Posterior vena cava (tissue), 2 donors: ENCODE data around the gene ALPK3. TPM values are rescaled to one million over a fixed set of nuclear protein-coding genes. Genes with fewer than 3 reads are reported as not detected.

Source experiments
- DNase-seq: peaks from one replicate; pipeline ENCODE4 v3.0.0-alpha.2; 2020; ENCODE audit warnings: low spot score
- intact Hi-C, 2 donors: fragments of 100-400 bp; cut with DNase I; formaldehyde crosslinking; loops; one replicate each; pipeline versions ENCODE4 v1.14.1 to v1.14.2; 2022 to 2023
- total RNA-seq, 2 donors: library from RNA; stranded (reverse); fragmentation: NEBNext Ultra II Directional; extraction: Animal tissue kit (Norgen Biotek cat#: 25700); gene quantifications; one replicate each; pipeline ENCODE4 v1.2.1, GENCODE V29; 2021
- donor health status: DM: yes; HTN: yes; CAD: no.
- donor health status: DM: yes; HTN: yes; CAD: no.

Gene ALPK3
- total RNA-seq, 2 donors from 2014 or later, result 18.6 to 27.3 TPM

- intact Hi-C loops, result no loop called here
- DNase-seq, result no peak
Measured at GRCh38 chr15:84797212-84797611, 19.9 kb upstream of the ALPK3 start.

GRCh38 chr15:84797801-84798200, 19.4 kb upstream of the ALPK3 start:
- intact Hi-C loops, result no loop called here
- no peak for DNase-seq

DNA sequence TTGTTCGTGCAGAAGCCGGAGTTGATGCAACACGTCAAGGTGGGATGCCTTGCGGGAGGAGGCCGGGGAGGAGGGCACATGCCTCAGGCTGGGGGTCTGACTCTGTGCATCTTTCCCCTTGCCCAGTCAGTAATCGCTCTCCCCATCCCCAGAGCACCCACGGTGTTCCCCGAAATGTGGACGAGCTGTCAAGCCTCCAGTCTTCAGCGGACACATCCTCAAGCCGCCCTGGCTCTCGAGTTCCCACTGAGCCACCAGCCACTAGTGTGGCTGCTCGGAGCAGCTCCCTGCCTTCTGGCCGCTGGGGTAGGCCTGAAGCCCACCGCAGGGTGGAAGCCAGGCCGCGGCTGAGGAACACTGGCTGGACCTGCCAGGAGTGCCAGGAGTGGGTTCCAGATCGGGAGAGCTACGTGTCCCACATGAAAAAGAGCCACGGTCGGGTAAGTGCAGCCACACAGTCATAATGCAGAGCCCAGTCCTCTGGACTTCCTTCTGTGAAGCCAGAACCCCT, 18.7 kb upstream of the ALPK3 start:
- intact Hi-C loops, result no loop called here
- DNase-seq, result no peak

GRCh38 chr15:84799511-84800187, 17.5 kb upstream of the ALPK3 start:
- intact Hi-C loops, result no loop called here
- DNase-seq, result no peak

- DNase-seq, result no peak
- intact Hi-C loops, result no loop called here
Measured at GRCh38 chr15:84800365-84800806, 16.8 kb upstream of the ALPK3 start.

GRCh38 chr15:84804005-84804900, 12.9 kb upstream of the ALPK3 start:
- intact Hi-C loops, result no loop called here
- no peak for DNase-seq

- no peak for DNase-seq
- intact Hi-C loops, result no loop called here
Measured at GRCh38 chr15:84805221-84805620, 11.9 kb upstream of the ALPK3 start.

- intact Hi-C loops, result no loop called here
Measured at GRCh38 chr15:84807228-84807627, 9.9 kb upstream of the ALPK3 start.

DNA sequence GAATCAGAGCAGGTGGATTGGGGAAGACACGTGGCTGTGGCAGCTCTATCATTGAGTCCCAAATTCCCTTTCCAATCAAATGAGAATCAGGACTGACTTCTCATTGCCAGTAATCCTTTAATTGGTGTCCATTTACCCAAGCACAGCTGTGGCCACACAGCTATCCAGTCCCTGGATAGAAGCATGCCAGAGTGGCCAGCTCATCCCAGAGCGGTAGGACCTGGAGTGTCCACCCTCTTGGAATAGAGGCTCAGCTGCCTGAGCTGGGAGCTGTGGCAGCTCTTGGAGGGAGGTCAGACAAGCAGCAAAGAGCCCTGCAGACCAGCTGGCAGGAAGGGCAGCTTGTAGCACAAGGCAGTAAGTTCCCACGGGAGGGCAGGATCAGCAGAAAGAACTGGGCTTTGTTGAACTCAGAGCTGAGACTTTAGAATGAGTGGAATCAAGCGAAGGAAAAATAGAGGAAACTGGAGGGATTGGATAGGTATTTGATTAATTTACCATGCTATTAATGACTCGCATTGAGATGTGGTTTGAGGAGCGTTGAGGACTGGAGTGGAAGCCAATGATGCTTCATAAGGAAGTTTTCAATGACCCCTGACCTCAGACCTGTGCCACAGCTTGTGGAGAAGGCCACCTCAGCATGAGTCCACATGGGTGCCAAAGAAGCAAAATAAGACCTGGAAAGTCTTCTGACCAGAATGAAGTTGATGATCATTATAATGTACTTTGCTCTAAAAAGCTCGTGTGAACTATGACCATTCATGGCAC, 6.9 kb upstream of the ALPK3 start:
- no peak for DNase-seq
- intact Hi-C loops, result no loop called here

More at GRCh38 chr15:84807228-84807627, 9.9 kb upstream of the ALPK3 start:
- DNase-seq, result no peak

- intact Hi-C loops, result no loop called here
- no peak for DNase-seq
Measured at GRCh38 chr15:84811151-84811550, 6.0 kb upstream of the ALPK3 start.

DNA sequence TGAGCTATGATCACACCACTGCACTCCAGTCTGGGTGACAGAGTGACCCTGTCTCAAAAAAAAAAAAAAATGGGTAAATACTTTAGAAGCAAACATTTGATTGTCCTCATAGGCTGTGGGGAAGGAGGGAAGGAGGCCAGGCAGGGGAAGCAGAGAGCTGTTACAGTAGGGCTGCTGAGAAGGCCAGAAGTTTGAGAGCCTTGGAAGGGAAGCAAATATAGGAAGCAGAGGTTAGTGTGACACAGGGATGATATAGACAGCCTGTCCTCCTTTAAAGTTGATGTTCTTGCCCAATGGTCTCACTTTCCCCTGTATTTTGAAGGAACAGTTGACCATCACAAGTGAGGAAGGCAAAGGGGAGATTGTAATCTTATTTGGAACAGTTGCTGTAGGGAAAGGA, 5.3 kb upstream of the ALPK3 start:
- intact Hi-C loops, result no loop called here
- DNase-seq, result no peak

DNA sequence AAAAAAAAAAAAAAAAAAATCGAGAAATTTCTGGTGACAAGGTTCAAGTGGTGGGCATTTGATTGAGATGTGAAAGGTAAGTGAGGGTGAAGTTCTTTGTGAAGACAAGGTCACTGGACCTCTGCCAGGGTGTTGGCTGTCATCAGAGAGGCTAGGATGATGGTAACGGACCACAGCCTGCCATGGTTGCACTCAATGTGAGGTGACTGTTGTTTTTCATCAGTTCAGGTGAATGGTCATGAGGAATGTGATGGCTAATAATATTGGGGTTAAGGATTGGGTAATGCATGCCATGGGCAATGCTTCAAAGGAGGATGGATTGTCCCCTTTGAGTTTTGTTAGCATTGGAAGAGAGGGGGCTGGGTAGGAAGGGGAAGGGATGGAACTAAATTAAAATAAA, 4.3 kb upstream of the ALPK3 start:
- intact Hi-C loops, result no loop called here
- DNase-seq, result no peak

GRCh38 chr15:84813435-84813834, 3.7 kb upstream of the ALPK3 start:
- no peak for DNase-seq

GRCh38 chr15:84813931-84814330, 3.2 kb upstream of the ALPK3 start:
- DNase-seq, result no peak
- intact Hi-C loops, result no loop called here

More at GRCh38 chr15:84813435-84813834, 3.7 kb upstream of the ALPK3 start:
- intact Hi-C loops, result no loop called here

DNA sequence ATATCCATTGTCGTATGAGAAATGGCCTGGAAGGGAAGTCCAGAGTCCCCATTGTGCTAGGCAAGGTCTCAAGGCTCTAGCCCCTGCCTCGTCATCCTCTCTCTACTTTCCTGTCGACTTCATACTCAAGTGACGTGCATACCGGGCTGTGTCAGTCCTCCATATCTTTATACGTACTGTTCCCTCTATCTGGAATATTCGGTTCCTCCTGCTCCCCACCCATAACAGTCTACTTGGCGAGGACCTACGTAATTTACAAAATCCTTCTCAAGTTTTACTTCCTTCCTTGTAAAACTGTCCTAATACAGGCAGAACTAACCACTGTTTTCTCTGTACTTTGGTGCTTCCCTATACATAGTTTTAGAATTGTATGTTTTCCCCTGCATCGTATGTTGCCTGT, 2.2 kb upstream of the ALPK3 start:
- no peak for DNase-seq
- intact Hi-C loops, result no loop called here

DNA sequence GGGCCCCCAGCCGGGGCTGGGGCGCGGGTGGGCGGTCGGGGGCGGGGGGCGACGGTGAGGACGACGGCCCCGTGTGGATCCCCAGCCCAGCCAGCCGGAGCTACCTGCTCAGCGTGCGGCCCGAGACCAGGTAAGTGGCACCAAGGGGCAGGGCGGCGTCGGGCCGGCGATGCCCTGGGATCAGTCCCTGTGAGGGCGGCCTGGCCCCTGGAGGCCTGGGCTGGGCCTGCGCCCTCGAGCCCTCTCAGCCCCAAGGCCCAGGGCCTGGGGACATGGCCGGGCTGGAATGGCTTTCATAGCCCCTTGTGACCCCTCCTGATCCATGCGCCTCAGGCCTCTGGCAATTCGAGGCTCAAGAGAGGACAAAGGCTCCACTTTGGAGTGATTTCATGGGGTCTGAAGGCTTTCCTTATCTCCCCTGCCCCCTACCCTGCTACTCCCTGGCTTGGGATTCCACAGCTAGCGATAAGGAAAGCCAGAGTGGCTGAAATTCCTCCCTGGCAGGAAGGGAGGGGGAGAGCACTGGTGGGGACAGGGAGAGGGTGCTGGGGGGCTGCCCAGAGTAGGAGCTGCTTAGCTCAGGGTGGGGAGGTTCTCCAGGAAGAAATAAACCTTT, 418 bp downstream of the ALPK3 start:
- intact Hi-C loops, result no loop called here

GRCh38 chr15:84818261-84819131, 1.3 kb downstream of the ALPK3 start:
- intact Hi-C loops, result no loop called here
- DNase-seq, result no peak

More for the DNA sequence above, 418 bp downstream of the ALPK3 start:
- DNase-seq, result no peak

DNA sequence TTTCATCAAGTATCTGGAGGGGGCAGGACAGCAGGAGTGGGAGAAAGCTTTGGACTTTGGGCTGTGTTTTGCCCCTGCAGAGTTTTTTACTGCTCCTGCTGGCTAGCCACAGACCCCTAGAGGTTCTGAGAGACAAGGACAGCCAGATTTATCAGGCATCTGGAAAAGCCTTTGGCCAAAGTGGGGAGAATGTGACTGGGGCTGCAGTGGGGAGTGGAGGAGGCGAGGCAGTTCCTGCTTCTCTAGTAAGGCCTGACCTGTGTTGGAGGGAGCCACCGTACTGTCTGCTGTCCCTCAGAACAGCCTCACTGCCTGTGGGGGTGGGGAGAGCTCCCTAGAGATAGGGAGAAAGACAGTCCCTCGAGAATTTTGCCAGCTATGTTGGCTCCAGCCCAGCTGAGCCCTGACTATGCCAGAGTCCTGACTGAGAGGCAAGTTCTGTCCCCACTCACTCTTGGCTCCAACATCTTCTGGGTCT, 2.2 kb downstream of the ALPK3 start:
- no peak for DNase-seq
- intact Hi-C loops, result no loop called here
